GM12892 (cell line): ENCODE data around the gene ACP4.

ENCODE experiments used
- POLR2AphosphoS5 ChIP-seq: IDR thresholded peaks from 2 replicates; pipeline ENCODE4 v1.6.1; 2011; ENCODE audit warnings: low read depth, low read length, control low read depth
- TAF1 ChIP-seq: IDR thresholded peaks from 2 replicates; pipeline ENCODE4 v1.6.1; 2011; ENCODE audit warnings: low read depth, mild to moderate bottlenecking, control low read depth, low read length, borderline replicate concordance

- TF ChIP-seq POLR2AphosphoS5 (no peak), TAF1 (no peak)
Observed at GRCh38 chr19:50785329-50785728, 4.9 kb upstream of the ACP4 start.
